Measurements from ENCODE around the gene KLF3.
A peak's percentile ranks its signal among the peaks of the same experiment; 100 is the strongest.

Gene KLF3

GRCh38 chr4:38674258-38675144 lies 10.5 kb downstream of the KLF3 start:
- peak; percentile 45 for DNase-seq

- peak; percentile 96 for DNase-seq
Measured at GRCh38 chr4:38675146-38676121, 11.4 kb downstream of the KLF3 start.

GRCh38 chr4:38676986-38677385 lies 13.0 kb downstream of the KLF3 start:
- DNase-seq: no peak

- peak; percentile 33 for DNase-seq
Measured at GRCh38 chr4:38677441-38677840, 13.4 kb downstream of the KLF3 start.

GRCh38 chr4:38678078-38678477 lies 14.1 kb downstream of the KLF3 start:
- peak; percentile 61 for DNase-seq

- DNase-seq: no peak
Measured at GRCh38 chr4:38679921-38680320, 15.9 kb downstream of the KLF3 start.

- DNase-seq: peak; percentile 54
Measured at GRCh38 chr4:38681281-38681991, 17.4 kb downstream of the KLF3 start.

GRCh38 chr4:38682336-38682735 lies 18.3 kb downstream of the KLF3 start:
- no peak for DNase-seq

GRCh38 chr4:38683276-38683675 lies 19.3 kb downstream of the KLF3 start:
- no peak for DNase-seq

- no peak for DNase-seq
Measured at GRCh38 chr4:38684271-38684670, 20.3 kb downstream of the KLF3 start.

GRCh38 chr4:38684951-38685844 lies 21.2 kb downstream of the KLF3 start:
- DNase-seq: peak; percentile 25

GRCh38 chr4:38686682-38687081 lies 22.7 kb downstream of the KLF3 start:
- DNase-seq: no peak

GRCh38 chr4:38687571-38688011 lies 23.6 kb downstream of the KLF3 start:
- no peak for DNase-seq

GRCh38 chr4:38688676-38689355 lies 24.8 kb downstream of the KLF3 start:
- DNase-seq: no peak

GRCh38 chr4:38691251-38692008 lies 27.4 kb downstream of the KLF3 start:
- no peak for DNase-seq

- DNase-seq: no peak
Measured at GRCh38 chr4:38692421-38692820, 28.4 kb downstream of the KLF3 start.

- DNase-seq: no peak
Measured at GRCh38 chr4:38693569-38693968, 29.6 kb downstream of the KLF3 start.

- no peak for DNase-seq
Measured at GRCh38 chr4:38694330-38694729, 30.3 kb downstream of the KLF3 start.

- no peak for DNase-seq
Measured at GRCh38 chr4:38695809-38696208, 31.8 kb downstream of the KLF3 start.

GRCh38 chr4:38696697-38697096 lies 32.7 kb downstream of the KLF3 start:
- DNase-seq: peak; percentile 48
